HG03469 (cell line): Measurements from ENCODE around the gene EYS.
"Not testable (repeated sequence)": the region's sequence is repeated elsewhere in the genome, so short reads cannot be mapped to it uniquely, and the experiment has no call there.

Experiments
- ATAC-seq: cut with Tn5 transposase; IDR thresholded peaks from one replicate; pipeline ENCODE4 v1.9.1; 2021; ENCODE audit warnings: mild to moderate bottlenecking, moderate library complexity, moderate number of reproducible peaks; ENCODE audit not compliant: unreplicated experiment

The EYS gene

GRCh38 chr6:64014595-64014994 is 1692.4 kb downstream of the EYS start:
- no peak for ATAC-seq

- no peak for ATAC-seq
Measured at GRCh38 chr6:64013011-64013410, 1694.0 kb downstream of the EYS start.

GRCh38 chr6:64012351-64013001 is 1694.5 kb downstream of the EYS start:
- ATAC-seq: no peak

GRCh38 chr6:64010666-64011065 is 1696.4 kb downstream of the EYS start:
- no peak for ATAC-seq

GRCh38 chr6:64010010-64010409 is 1697.0 kb downstream of the EYS start:
- no peak for ATAC-seq

- no peak for ATAC-seq
Measured at GRCh38 chr6:64006246-64006645, 1700.8 kb downstream of the EYS start.

GRCh38 chr6:64000818-64001491 is 1706.1 kb downstream of the EYS start:
- ATAC-seq: no peak

GRCh38 chr6:63999613-64000012 is 1707.4 kb downstream of the EYS start:
- ATAC-seq: no peak

- ATAC-seq: no peak
Measured at GRCh38 chr6:63998991-63999390, 1708.0 kb downstream of the EYS start.

GRCh38 chr6:63997734-63998133 is 1709.3 kb downstream of the EYS start:
- no peak for ATAC-seq

GRCh38 chr6:63997221-63997620 is 1709.8 kb downstream of the EYS start:
- ATAC-seq: no peak

- no peak for ATAC-seq
Measured at GRCh38 chr6:63985223-63985622, 1721.8 kb downstream of the EYS start.

GRCh38 chr6:63975699-63976098 is 1731.3 kb downstream of the EYS start:
- ATAC-seq: no peak

GRCh38 chr6:63968650-63969049 is 1738.4 kb downstream of the EYS start:
- no peak for ATAC-seq

- no peak for ATAC-seq
Measured at GRCh38 chr6:63964366-63964765, 1742.7 kb downstream of the EYS start.

- no peak for ATAC-seq
Measured at GRCh38 chr6:63963769-63964315, 1743.2 kb downstream of the EYS start.

GRCh38 chr6:63953336-63954021 is 1753.5 kb downstream of the EYS start:
- not testable (repeated sequence) for ATAC-seq

- ATAC-seq: no peak
Measured at GRCh38 chr6:63947792-63948529, 1759.1 kb downstream of the EYS start.

- ATAC-seq: no peak
Measured at GRCh38 chr6:63945987-63946386, 1761.0 kb downstream of the EYS start.

GRCh38 chr6:63943826-63944225 is 1763.2 kb downstream of the EYS start:
- no peak for ATAC-seq
